Neural cell (in vitro differentiated cells): Measurements from ENCODE around the gene TNS1. TPM values are rescaled to one million over a fixed set of nuclear protein-coding genes. Genes with fewer than 3 reads are reported as not detected.

ENCODE experiments used
- H2AFZ ChIP-seq: fragments of 200-600, 300-800 bp; sonication (generic), shearing (Covaris generic); 2 replicates; pipeline ENCODE4 v1.6.0; 2014; ENCODE audit warnings: low read depth, mild to moderate bottlenecking, antibody characterized with exemption, low read length, moderate library complexity
- H3F3A ChIP-seq: fragments of 200-600 bp; shearing (Covaris generic); 2 replicates; pipeline ENCODE4 v1.6.1; 2016; ENCODE audit warnings: mild to moderate bottlenecking, moderate library complexity, mixed read lengths, antibody characterized with exemption, low read length; ENCODE audit not compliant: insufficient read depth, poor library complexity, severe bottlenecking
- H3K27ac ChIP-seq: fragments of 200-600, 300-800 bp; sonication (generic), shearing (Covaris generic); 2 replicates; pipeline ENCODE4 v1.5.1; 2014; ENCODE audit warnings: mild to moderate bottlenecking, low read length, moderate library complexity
- H3K27me3 ChIP-seq: fragments of 300-800, 200-600 bp; sonication (generic), shearing (Covaris generic); 2 replicates; pipeline ENCODE4 v1.6.0; 2014; ENCODE audit warnings: mild to moderate bottlenecking, low read depth, low read length, moderate library complexity; ENCODE audit not compliant: insufficient read depth
- H3K36me3 ChIP-seq: fragments of 300-800, 200-600 bp; sonication (generic), shearing (Covaris generic); 2 replicates; pipeline ENCODE4 v1.5.1; 2014; ENCODE audit warnings: mild to moderate bottlenecking, antibody characterized with exemption, low read length, moderate library complexity; ENCODE audit not compliant: insufficient read depth
- H3K4me2 ChIP-seq: fragments of 300-800, 200-600 bp; sonication (generic), shearing (Covaris generic); 2 replicates; pipeline ENCODE4 v1.6.0; 2014; ENCODE audit warnings: mild to moderate bottlenecking, low read length
- H3K4me3 ChIP-seq: fragments of 300-800, 200-600 bp; sonication (generic), shearing (Covaris generic); 2 replicates; pipeline ENCODE4 v1.5.1; 2014; ENCODE audit warnings: mild to moderate bottlenecking, low read length, moderate library complexity
- H3K79me2 ChIP-seq: fragments of 200-600 bp; shearing (Covaris generic); replicated peaks from 2 replicates; pipeline ENCODE4 v1.6.0; 2014; ENCODE audit warnings: mild to moderate bottlenecking, low read length, moderate library complexity; ENCODE audit not compliant: insufficient read depth
- H3K9ac ChIP-seq: fragments of 300-800, 200-600 bp; sonication (generic), shearing (Covaris generic); 2 replicates; pipeline ENCODE4 v1.6.1; 2016; ENCODE audit warnings: mild to moderate bottlenecking, low read length, mixed read lengths
- H3K9me2 ChIP-seq: fragments of 200-600 bp; shearing (Covaris generic); 2 replicates; pipeline ENCODE4 v1.6.1; 2016; ENCODE audit warnings: mild to moderate bottlenecking, low read length, mixed read lengths; ENCODE audit not compliant: insufficient read depth
- H3K9me3 ChIP-seq: fragments of 200-600, 300-800 bp; sonication (generic), shearing (Covaris generic); 2 replicates; pipeline ENCODE4 v1.6.1; 2016; ENCODE audit warnings: mild to moderate bottlenecking, mixed run types, low read length, moderate library complexity, mixed read lengths
- H4K20me1 ChIP-seq: fragments of 200-600 bp; shearing (Covaris generic); 2 replicates; pipeline ENCODE4 v1.6.1; 2016; ENCODE audit warnings: mild to moderate bottlenecking, mixed run types; ENCODE audit not compliant: insufficient read depth
- CTCF ChIP-seq: fragments of 450-650 bp; IDR thresholded peaks from 2 replicates; pipeline ENCODE4 v1.5.1; 2014; ENCODE audit warnings: antibody characterized with exemption, mild to moderate bottlenecking, moderate library complexity; ENCODE audit not compliant: poor library complexity, severe bottlenecking
- EP300 ChIP-seq: fragments of 450-650 bp; conservative IDR thresholded peaks from 2 replicates; pipeline ENCODE4 v1.6.1; 2014; ENCODE audit warnings: antibody characterized with exemption, mild to moderate bottlenecking, moderate library complexity; ENCODE audit not compliant: poor library complexity, severe bottlenecking
- EZH2 ChIP-seq: fragments of 200-600, 300-800 bp; shearing (Covaris generic), sonication (generic); IDR thresholded peaks from 2 replicates; pipeline ENCODE4 v1.6.1; 2014; ENCODE audit warnings: antibody characterized with exemption, low read length, borderline replicate concordance, mild to moderate bottlenecking; ENCODE audit not compliant: insufficient read depth, poor library complexity, severe bottlenecking
- MXI1 ChIP-seq: fragments of 450-650 bp; conservative IDR thresholded peaks from 2 replicates; pipeline ENCODE4 v1.6.1; 2014; ENCODE audit warnings: antibody characterized with exemption, mild to moderate bottlenecking; ENCODE audit not compliant: poor library complexity, severe bottlenecking
- POLR2AphosphoS5 ChIP-seq: IDR thresholded peaks from 2 replicates; pipeline ENCODE4 v1.6.1; 2012
- RAD21 ChIP-seq: fragments of 450-650 bp; conservative IDR thresholded peaks from 2 replicates; pipeline ENCODE4 v1.6.1; 2014; ENCODE audit warnings: antibody characterized with exemption, mild to moderate bottlenecking, moderate library complexity
- SMC3 ChIP-seq: fragments of 450-650 bp; conservative IDR thresholded peaks from 2 replicates; pipeline ENCODE4 v1.6.1; 2014; ENCODE audit warnings: antibody characterized with exemption, mild to moderate bottlenecking, moderate library complexity; ENCODE audit not compliant: poor library complexity
- TAF1 ChIP-seq: IDR thresholded peaks from 2 replicates; pipeline ENCODE4 v1.6.1; 2012; ENCODE audit warnings: low read depth
- polyA plus RNA-seq: library from polyadenylated mRNA; depleted of rRNA; stranded (reverse); fragments of >200 nt; gene quantifications from 2 replicates; pipeline ENCODE4 v1.2.3, GENCODE V29; 2014
- TF ChIP-seq, protein P1 (sequence below): IDR thresholded peaks from 2 replicates; pipeline ENCODE4 v1.6.1; 2012; ENCODE audit warnings: borderline replicate concordance

TNS1 gene
- polyA plus RNA-seq, 1 donor from 2014 or later: 1.5 TPM

DNA sequence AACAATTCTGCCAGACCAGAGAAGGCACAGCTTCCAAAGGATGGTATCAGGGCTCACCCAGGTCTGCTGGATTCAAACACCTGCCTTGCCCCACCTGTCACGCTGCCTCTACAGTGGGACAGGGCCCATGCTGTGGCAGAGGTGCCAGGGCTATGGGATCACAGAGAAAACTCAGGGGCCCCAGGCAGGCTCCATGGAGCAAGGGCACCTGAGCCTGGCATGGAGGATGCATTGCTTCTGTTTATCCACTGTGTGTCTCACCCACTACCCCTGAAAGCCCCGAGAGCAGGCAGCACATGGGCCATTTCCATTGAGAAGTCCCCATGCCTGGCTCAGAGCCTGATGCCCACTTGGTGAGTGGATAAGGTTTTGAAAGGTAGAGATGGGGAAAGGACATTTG is 76.0 kb downstream of the TNS1 start:
- Histone ChIP-seq H3F3A (no peaks in the 10 kb centered on the region), H3K27ac (no peak overlapping the region), H3K9me2 (no peaks in the 10 kb centered on the region), H2AFZ (no peak overlapping the region), H3K4me3 (no peak overlapping the region), H3K4me2 (no peak overlapping the region), H3K36me3 (no peaks in the 10 kb centered on the region), H3K27me3 (no peaks in the 10 kb centered on the region), H3K79me2 (no peaks in the 10 kb centered on the region), H4K20me1 (no peaks in the 10 kb centered on the region), H3K9ac (no peak overlapping the region), H3K9me3 (no peaks in the 10 kb centered on the region)
- no peak for TF ChIP-seq MXI1
- no peak for TF ChIP-seq TAF1
- no peak for TF ChIP-seq SMC3
- no peak for TF ChIP-seq EZH2
- TF ChIP-seq, protein P1, sequence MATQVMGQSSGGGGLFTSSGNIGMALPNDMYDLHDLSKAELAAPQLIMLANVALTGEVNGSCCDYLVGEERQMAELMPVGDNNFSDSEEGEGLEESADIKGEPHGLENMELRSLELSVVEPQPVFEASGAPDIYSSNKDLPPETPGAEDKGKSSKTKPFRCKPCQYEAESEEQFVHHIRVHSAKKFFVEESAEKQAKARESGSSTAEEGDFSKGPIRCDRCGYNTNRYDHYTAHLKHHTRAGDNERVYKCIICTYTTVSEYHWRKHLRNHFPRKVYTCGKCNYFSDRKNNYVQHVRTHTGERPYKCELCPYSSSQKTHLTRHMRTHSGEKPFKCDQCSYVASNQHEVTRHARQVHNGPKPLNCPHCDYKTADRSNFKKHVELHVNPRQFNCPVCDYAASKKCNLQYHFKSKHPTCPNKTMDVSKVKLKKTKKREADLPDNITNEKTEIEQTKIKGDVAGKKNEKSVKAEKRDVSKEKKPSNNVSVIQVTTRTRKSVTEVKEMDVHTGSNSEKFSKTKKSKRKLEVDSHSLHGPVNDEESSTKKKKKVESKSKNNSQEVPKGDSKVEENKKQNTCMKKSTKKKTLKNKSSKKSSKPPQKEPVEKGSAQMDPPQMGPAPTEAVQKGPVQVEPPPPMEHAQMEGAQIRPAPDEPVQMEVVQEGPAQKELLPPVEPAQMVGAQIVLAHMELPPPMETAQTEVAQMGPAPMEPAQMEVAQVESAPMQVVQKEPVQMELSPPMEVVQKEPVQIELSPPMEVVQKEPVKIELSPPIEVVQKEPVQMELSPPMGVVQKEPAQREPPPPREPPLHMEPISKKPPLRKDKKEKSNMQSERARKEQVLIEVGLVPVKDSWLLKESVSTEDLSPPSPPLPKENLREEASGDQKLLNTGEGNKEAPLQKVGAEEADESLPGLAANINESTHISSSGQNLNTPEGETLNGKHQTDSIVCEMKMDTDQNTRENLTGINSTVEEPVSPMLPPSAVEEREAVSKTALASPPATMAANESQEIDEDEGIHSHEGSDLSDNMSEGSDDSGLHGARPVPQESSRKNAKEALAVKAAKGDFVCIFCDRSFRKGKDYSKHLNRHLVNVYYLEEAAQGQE: no peak
- TF ChIP-seq CTCF: no peak

DNA sequence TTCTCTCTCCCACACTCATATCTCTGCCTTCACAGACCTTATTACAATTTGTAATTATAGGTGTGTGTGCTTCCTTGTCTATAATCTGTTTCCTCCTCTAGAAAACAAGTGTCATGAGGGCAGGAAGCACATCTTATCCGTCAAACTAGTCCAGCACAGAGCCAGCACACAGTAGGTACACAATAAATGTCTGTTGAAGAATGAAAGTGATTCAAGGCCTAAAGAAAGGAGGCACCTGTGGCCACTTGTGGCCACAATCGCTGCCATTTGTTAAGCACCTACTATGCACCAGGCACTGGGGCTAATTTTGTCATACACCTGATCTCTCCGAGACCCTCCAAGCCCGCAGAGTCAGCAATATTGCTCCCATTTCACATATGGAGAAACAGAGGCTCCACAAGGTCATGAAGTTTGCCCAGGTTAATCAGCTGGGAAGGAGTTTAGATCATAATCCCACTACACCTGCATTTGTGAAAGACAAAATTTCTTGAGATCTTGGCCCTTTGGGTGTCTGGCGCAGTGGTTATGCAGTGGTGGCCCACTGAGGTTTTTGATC is 78.4 kb downstream of the TNS1 start:
- no peaks in the 10 kb centered on the region for H3K79me2 ChIP-seq
- H3K27me3 ChIP-seq: no peaks in the 10 kb centered on the region
- H2AFZ ChIP-seq: no peak overlapping the region
- H3K27ac ChIP-seq: no peak overlapping the region
- H3K9me2 ChIP-seq: no peaks in the 10 kb centered on the region
- no peaks in the 10 kb centered on the region for H4K20me1 ChIP-seq
- no peak overlapping the region for H3K4me2 ChIP-seq
- no peaks in the 10 kb centered on the region for H3K36me3 ChIP-seq
- H3K9me3 ChIP-seq: no peaks in the 10 kb centered on the region
- no peak for TF ChIP-seq EP300
- no peak for TF ChIP-seq CTCF
- TF ChIP-seq MXI1: no peak
- TF ChIP-seq RAD21: no peak
- no peak for TF ChIP-seq POLR2AphosphoS5
- no peak for TF ChIP-seq TAF1
- H3F3A ChIP-seq: no peaks in the 10 kb centered on the region
- H3K9ac ChIP-seq: no peak overlapping the region
- no peak overlapping the region for H3K4me3 ChIP-seq
